HCT116 (cell line): ENCODE results near the gene CPLX4. TPM values are rescaled to one million over a fixed set of nuclear protein-coding genes. Genes with fewer than 3 reads are reported as not detected.

Experiments
- ATAC-seq: fragments of 200-7000 bp; cut with Tn5 transposase; 2 replicates; pipeline ENCODE4 v1.9.1; 2020; ENCODE audit warnings: mild to moderate bottlenecking, moderate library complexity
- BruUV-seq: library from RNA; stranded (reverse); fragments of 400-500 nt; replicated peaks from 2 replicates; lab custom pipeline; 2021; lab: Mats Ljungman, UMichigan
- CTCF ChIA-PET: fragments of 300-600 bp; sonication (Branson Sonifier 250); formaldehyde crosslinking; loops from one replicate; lab custom pipeline; 2021; ENCODE audit warnings: antibody characterized with exemption; lab: Charles Lee
- POLR2A ChIA-PET: fragments of 300-600, 350-600 bp; sonication (Branson Sonifier 250); formaldehyde crosslinking; loops from one replicate; lab custom pipeline; 2021; ENCODE audit warnings: antibody characterized with exemption; lab: Charles Lee
- RAD21 ChIA-PET, 2 experiments: fragments of 300-600 bp; sonication (Branson Sonifier 250); formaldehyde crosslinking; loops; one replicate each; lab custom pipeline; 2023; ENCODE audit warnings: low total read pairs in 2 of 2; ENCODE audit not compliant: uncharacterized antibody in 2 of 2, unreplicated experiment in 2 of 2, low non-redundant PET in 1 of 2; lab: Charles Lee
- DNase-seq: peaks from one replicate; pipeline ENCODE4 v3.0.0-alpha.2; 2010; ENCODE audit warnings: low read depth, low spot score
- H2AFZ ChIP-seq: fragments of 200-600 bp; shearing (Covaris generic), sonication (generic); 2 replicates; pipeline ENCODE4 v1.6.1; 2017; ENCODE audit warnings: low read depth, mixed run types, mixed read lengths, antibody characterized with exemption, low read length; ENCODE audit not compliant: poor library complexity, severe bottlenecking
- H3K27ac ChIP-seq: 2 replicates; pipeline ENCODE4 v1.5.1; 2012; ENCODE audit warnings: low read depth, low read length
- H3K27me3 ChIP-seq: fragments of 200-600 bp; sonication (generic); 2 replicates; pipeline ENCODE4 v1.6.1; 2016; ENCODE audit warnings: mixed run types, low read length, mixed read lengths; ENCODE audit not compliant: insufficient read depth
- H3K36me3 ChIP-seq, 2 experiments: fragments of 200-500 bp in 1 of 2; fragments of 200-600 bp in 1 of 2; sonication (Bioruptor generic) in 1 of 2; sonication (generic) in 1 of 2; 2 replicates each; pipeline versions ENCODE4 v1.5.1 to v1.6.1; 2014 to 2016; ENCODE audit warnings: low read length in 2 of 2, inconsistent platforms in 1 of 2, mixed read lengths in 1 of 2, mixed run types in 1 of 2; ENCODE audit not compliant: insufficient read depth in 2 of 2, control insufficient read depth in 1 of 2
- H3K4me1 ChIP-seq, 2 experiments: fragments of 200-600 bp in 1 of 2; sonication (generic) in 1 of 2; 2 replicates each; pipeline versions ENCODE4 v1.5.1 to v1.6.1; 2012 to 2017; ENCODE audit warnings: low read length in 2 of 2, inconsistent platforms in 1 of 2, mild to moderate bottlenecking in 1 of 2, mixed read lengths in 1 of 2, mixed run types in 1 of 2, moderate library complexity in 1 of 2; ENCODE audit not compliant: insufficient read depth in 2 of 2, control insufficient read depth in 1 of 2
- H3K4me2 ChIP-seq: fragments of 200-600 bp; sonication (generic); 2 replicates; pipeline ENCODE4 v1.6.1; 2017; ENCODE audit warnings: mixed run types, low read length, mixed read lengths
- H3K4me3 ChIP-seq, 2 experiments: fragments of 200-600 bp in 1 of 2; sonication (generic) in 1 of 2; replicated peaks in 1 of 2; 2 replicates each; pipeline ENCODE4 v1.5.1; 2011 to 2016; ENCODE audit warnings: low read length in 2 of 2, control low read depth in 1 of 2, low read depth in 1 of 2, mild to moderate bottlenecking in 1 of 2, mixed read lengths in 1 of 2, mixed run types in 1 of 2
- H3K79me2 ChIP-seq: fragments of 200-600 bp; sonication (generic); 2 replicates; pipeline ENCODE4 v1.6.1; 2017; ENCODE audit warnings: mild to moderate bottlenecking, mixed run types, low read length, moderate library complexity, mixed read lengths; ENCODE audit not compliant: insufficient read depth
- H3K9ac ChIP-seq: fragments of 200-600 bp; sonication (generic); 2 replicates; pipeline ENCODE4 v1.6.1; 2016; ENCODE audit warnings: low read length, mixed read lengths
- H3K9me2 ChIP-seq: fragments of 200-600 bp; sonication (generic), shearing (Covaris generic); 2 replicates; pipeline ENCODE4 v1.6.1; 2017; ENCODE audit warnings: mixed run types, mild to moderate bottlenecking, moderate library complexity; ENCODE audit not compliant: insufficient read depth
- H3K9me3 ChIP-seq, 2 experiments: fragments of 200-500 bp in 1 of 2; fragments of 200-600 bp in 1 of 2; sonication (Bioruptor generic) in 1 of 2; sonication (generic) in 1 of 2; 2 replicates each; pipeline ENCODE4 v1.6.1; 2014 to 2017; ENCODE audit warnings: low read length in 2 of 2, mixed read lengths in 2 of 2, inconsistent platforms in 1 of 2, low read depth in 1 of 2, mild to moderate bottlenecking in 1 of 2, mixed run types in 1 of 2, moderate library complexity in 1 of 2; ENCODE audit not compliant: control insufficient read depth in 1 of 2, insufficient read depth in 1 of 2
- H4K20me1 ChIP-seq: fragments of 200-600 bp; sonication (generic), shearing (Covaris generic); 2 replicates; pipeline ENCODE4 v1.6.1; 2017; ENCODE audit warnings: mixed run types, mild to moderate bottlenecking, moderate library complexity; ENCODE audit not compliant: insufficient read depth
- ATF3 ChIP-seq: IDR thresholded peaks from 2 replicates; pipeline ENCODE4 v1.6.1; 2012
- CEBPB ChIP-seq: IDR thresholded peaks from 2 replicates; pipeline ENCODE4 v1.6.1; 2012; ENCODE audit warnings: low read depth
- CTCF ChIP-seq, 3 experiments: fragments of 200-600 bp in 1 of 3; sonication (generic) in 1 of 3; IDR thresholded peaks in 2 of 3; conservative IDR thresholded peaks in 1 of 3; 2 replicates each; pipeline ENCODE4 v1.5.1; 2012 to 2017; ENCODE audit warnings: low read depth in 2 of 3, low read length in 2 of 3, antibody characterized with exemption in 1 of 3, borderline replicate concordance in 1 of 3, control low read depth in 1 of 3, mild to moderate bottlenecking in 1 of 3, mixed read lengths in 1 of 3, mixed run types in 1 of 3, moderate library complexity in 1 of 3; ENCODE audit not compliant: insufficient read depth in 1 of 3
- EGR1 ChIP-seq: IDR thresholded peaks from 2 replicates; pipeline ENCODE4 v1.6.1; 2012; ENCODE audit warnings: low read depth
- EZH2 ChIP-seq: fragments of 200-600 bp; sonication (generic); IDR thresholded peaks from 2 replicates; pipeline ENCODE4 v1.6.1; 2017; ENCODE audit warnings: antibody characterized with exemption, mixed run types
- EZH2phosphoT487 ChIP-seq: fragments of 200-600 bp; IDR thresholded peaks from 2 replicates; pipeline ENCODE4 v1.6.1; 2018; ENCODE audit warnings: antibody characterized with exemption, borderline replicate concordance
- FOSL1 ChIP-seq: IDR thresholded peaks from 2 replicates; pipeline ENCODE4 v1.6.1; 2012; ENCODE audit warnings: low read depth
- MAX ChIP-seq: IDR thresholded peaks from 2 replicates; pipeline ENCODE4 v1.6.1; 2012
- POLR2A ChIP-seq: IDR thresholded peaks from 2 replicates; pipeline ENCODE4 v1.7.0; 2011; ENCODE audit warnings: borderline replicate concordance; ENCODE audit not compliant: insufficient read depth, insufficient read length; ENCODE audit errors: extremely low read depth
- POLR2AphosphoS5 ChIP-seq: IDR thresholded peaks from 2 replicates; pipeline ENCODE4 v1.6.1; 2011; ENCODE audit warnings: mild to moderate bottlenecking, low read depth, low read length, moderate library complexity
- RAD21 ChIP-seq: IDR thresholded peaks from 2 replicates; pipeline ENCODE4 v1.6.1; 2012; ENCODE audit warnings: low read depth, mild to moderate bottlenecking
- SIN3A ChIP-seq: IDR thresholded peaks from 2 replicates; pipeline ENCODE4 v1.6.1; 2012; ENCODE audit warnings: low read depth
- SP1 ChIP-seq: IDR thresholded peaks from 2 replicates; pipeline ENCODE4 v1.6.1; 2012; ENCODE audit warnings: low read depth
- TCF7L2 ChIP-seq: IDR thresholded peaks from 2 replicates; pipeline ENCODE4 v1.7.0; 2011; ENCODE audit warnings: borderline replicate concordance, inconsistent platforms; ENCODE audit not compliant: insufficient read depth, insufficient read length; ENCODE audit errors: extremely low read depth
- ZFX ChIP-seq: fragments of 450-650 bp; IDR thresholded peaks from 2 replicates; pipeline ENCODE4 v1.6.1; 2017
- ZNF274 ChIP-seq: fragments of 200-500 bp; sonication (Bioruptor generic); IDR thresholded peaks from 2 replicates; pipeline ENCODE4 v1.6.1; 2014; ENCODE audit warnings: mild to moderate bottlenecking, low read depth, low read length, inconsistent platforms
- intact Hi-C: fragments of 100-400 bp; cut with micrococcal nuclease; formaldehyde crosslinking; loops from 2 replicates; pipeline ENCODE4 v1.10.0; 2022
- total RNA-seq: library from RNA; stranded (reverse); gene quantifications from one replicate; pipeline ENCODE4 v1.2.1, GENCODE V29; 2021; ENCODE audit not compliant: unreplicated experiment

CPLX4 gene
- total RNA-seq, 1 experiment from 2014 or later: not detected

- no peak for TF ChIP-seq EGR1
- no peak for TF ChIP-seq POLR2AphosphoS5
- no peak for TF ChIP-seq POLR2A
- TF ChIP-seq SP1: no peak
- no peak for TF ChIP-seq ZFX
- TF ChIP-seq RAD21: no peak
- no peak for TF ChIP-seq CEBPB
- TF ChIP-seq ATF3: no peak
- no peak for TF ChIP-seq EZH2phosphoT487
- TF ChIP-seq MAX: no peak
- no peak for TF ChIP-seq SIN3A
- no peak for TF ChIP-seq TCF7L2
- TF ChIP-seq FOSL1: no peak
- TF ChIP-seq ZNF274: no peak
- TF ChIP-seq CTCF (IDR thresholded peaks at IDR 0.05 in 2 of 3, conservative IDR thresholded peaks at IDR 0.05 in 1 of 3; ENCODE audit: borderline replicate concordance in 1 of 3, insufficient read depth in 1 of 3, low read depth in 2 of 3, low read length in 2 of 3): no peak
- no peak for TF ChIP-seq EZH2
- Histone ChIP-seq H3K27ac (no peak overlapping the region), H3K36me3 (no peaks in the 10 kb centered on the region), H3K4me3 (no peak overlapping the region), H3K79me2 (no peaks in the 10 kb centered on the region), H2AFZ (no peak overlapping the region), H4K20me1 (no peaks in the 10 kb centered on the region), H3K4me1 (no peaks in the 10 kb centered on the region), H3K9ac (no peak overlapping the region), H3K27me3 (peaks cover 68% of the 10 kb centered on the region), H3K9me2 (no peaks in the 10 kb centered on the region), H3K9me3 (no peaks in the 10 kb centered on the region), H3K4me2 (no peak overlapping the region)
- no peak for DNase-seq
- RAD21 ChIA-PET: no interaction called here
- ATAC-seq: no peak
- intact Hi-C loops: no loop called here
- POLR2A ChIA-PET: interaction anchor here (0.6 kb wide), 1 partner anchor 507 kb away, joined by 7 read pairs; no protein-coding TSS in a partner anchor
- no TSS peak for BruUV-seq
- CTCF ChIA-PET: no interaction called here
Measured at GRCh38 chr18:59279193-59279592, 39.3 kb downstream of the CPLX4 start.
